ENCODE results near the gene MRFAP1L1.

GRCh38 chr4:6727081-6727942, 17.6 kb upstream of the MRFAP1L1 start:
- TF ChIP-seq, protein P1, sequence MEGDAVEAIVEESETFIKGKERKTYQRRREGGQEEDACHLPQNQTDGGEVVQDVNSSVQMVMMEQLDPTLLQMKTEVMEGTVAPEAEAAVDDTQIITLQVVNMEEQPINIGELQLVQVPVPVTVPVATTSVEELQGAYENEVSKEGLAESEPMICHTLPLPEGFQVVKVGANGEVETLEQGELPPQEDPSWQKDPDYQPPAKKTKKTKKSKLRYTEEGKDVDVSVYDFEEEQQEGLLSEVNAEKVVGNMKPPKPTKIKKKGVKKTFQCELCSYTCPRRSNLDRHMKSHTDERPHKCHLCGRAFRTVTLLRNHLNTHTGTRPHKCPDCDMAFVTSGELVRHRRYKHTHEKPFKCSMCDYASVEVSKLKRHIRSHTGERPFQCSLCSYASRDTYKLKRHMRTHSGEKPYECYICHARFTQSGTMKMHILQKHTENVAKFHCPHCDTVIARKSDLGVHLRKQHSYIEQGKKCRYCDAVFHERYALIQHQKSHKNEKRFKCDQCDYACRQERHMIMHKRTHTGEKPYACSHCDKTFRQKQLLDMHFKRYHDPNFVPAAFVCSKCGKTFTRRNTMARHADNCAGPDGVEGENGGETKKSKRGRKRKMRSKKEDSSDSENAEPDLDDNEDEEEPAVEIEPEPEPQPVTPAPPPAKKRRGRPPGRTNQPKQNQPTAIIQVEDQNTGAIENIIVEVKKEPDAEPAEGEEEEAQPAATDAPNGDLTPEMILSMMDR (IDR thresholded peaks at IDR 0.05), result no peak
- TF ChIP-seq POLR2A (IDR thresholded peaks at IDR 0.05), result no peak

Data from upper lobe of left lung (tissue), 4 donors.